VCaP (cell line): ENCODE data around the gene GALNT6.

Source experiments
- H3K27ac ChIP-seq: fragments of 450-650 bp; 2 replicates; pipeline ENCODE4 v1.5.1; 2017
- TF ChIP-seq, protein P1 (sequence below): fragments of 450-650 bp; conservative IDR thresholded peaks from 2 replicates; pipeline ENCODE4 v1.5.1; 2017; ENCODE audit warnings: mild to moderate bottlenecking, moderate library complexity

The GALNT6 gene

DNA sequence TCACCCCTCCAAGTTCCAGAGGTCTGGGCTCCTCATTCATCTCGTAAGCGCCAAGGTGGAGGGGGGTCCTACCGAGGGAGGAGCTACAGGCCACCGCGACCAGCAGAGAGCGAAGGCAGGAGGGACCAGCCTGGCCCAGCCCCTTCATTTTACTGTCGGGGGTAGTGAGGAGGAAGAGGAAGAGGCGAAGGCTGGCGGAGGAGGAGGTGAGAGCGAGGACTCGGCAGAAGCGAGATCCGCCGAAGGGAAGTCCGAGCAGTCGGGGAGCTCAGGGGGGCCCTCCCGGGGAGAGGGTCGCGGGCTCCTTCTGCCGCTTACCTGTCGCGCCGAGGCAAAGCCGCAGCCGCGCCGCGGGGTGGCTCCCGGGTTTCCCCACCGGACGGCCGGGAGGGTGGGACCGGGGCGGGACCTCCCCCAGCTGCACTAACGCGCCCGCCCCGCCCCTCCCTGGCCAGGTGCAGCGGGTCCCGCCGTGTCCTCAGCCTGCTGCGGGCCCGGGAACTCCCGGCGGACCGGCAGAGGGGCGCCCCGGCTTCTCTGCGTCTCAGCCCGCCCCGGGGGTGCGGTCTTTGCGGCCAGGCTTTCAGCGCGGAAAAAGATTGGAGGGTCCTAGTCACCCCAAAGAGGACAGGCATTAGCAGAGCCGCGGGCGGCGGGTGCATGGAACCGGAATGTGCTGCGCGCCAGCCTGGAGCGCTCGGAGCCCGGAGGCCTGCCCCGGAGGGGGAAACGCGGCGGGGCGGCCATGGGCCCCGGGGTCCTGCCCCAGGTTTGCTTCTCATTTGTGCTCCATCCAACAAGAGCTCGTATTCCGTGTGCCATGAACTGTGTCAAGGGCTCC, at the start of gene GALNT6:
GALNT6 (minus strand) TSS at position 124 of the 841 bp plus-strand sequence. CDS start 11,625 bp downstream, outside the sequence.
- peak within 1 kb of the TSS; percentile 49; the same call in 1 of the 2 replicates for H3K27ac ChIP-seq
- TF ChIP-seq, protein P1, sequence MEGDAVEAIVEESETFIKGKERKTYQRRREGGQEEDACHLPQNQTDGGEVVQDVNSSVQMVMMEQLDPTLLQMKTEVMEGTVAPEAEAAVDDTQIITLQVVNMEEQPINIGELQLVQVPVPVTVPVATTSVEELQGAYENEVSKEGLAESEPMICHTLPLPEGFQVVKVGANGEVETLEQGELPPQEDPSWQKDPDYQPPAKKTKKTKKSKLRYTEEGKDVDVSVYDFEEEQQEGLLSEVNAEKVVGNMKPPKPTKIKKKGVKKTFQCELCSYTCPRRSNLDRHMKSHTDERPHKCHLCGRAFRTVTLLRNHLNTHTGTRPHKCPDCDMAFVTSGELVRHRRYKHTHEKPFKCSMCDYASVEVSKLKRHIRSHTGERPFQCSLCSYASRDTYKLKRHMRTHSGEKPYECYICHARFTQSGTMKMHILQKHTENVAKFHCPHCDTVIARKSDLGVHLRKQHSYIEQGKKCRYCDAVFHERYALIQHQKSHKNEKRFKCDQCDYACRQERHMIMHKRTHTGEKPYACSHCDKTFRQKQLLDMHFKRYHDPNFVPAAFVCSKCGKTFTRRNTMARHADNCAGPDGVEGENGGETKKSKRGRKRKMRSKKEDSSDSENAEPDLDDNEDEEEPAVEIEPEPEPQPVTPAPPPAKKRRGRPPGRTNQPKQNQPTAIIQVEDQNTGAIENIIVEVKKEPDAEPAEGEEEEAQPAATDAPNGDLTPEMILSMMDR, result no peak

DNA sequence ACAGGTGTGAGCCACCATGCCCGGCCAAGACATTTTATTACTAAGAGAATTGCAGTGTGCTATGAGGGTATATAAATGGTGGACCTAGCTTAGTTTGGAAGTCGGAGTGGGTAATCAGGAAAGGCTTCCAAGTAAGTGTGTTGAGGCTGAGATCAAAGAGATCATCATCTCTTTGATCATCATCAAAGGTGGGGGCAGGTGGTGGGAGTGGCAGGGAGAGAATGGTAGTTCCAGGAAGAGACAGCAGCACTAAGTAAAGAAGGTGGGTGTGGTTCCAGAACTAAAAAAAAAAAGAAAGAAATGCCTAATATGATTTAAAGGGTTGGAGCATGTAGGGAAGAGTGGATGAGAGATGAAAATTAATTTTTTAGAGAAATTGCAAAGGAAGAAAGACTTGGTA, 48.1 kb upstream of the GALNT6 start:
- TF ChIP-seq, protein P1, result no peak
- no peak overlapping the region for H3K27ac ChIP-seq

DNA sequence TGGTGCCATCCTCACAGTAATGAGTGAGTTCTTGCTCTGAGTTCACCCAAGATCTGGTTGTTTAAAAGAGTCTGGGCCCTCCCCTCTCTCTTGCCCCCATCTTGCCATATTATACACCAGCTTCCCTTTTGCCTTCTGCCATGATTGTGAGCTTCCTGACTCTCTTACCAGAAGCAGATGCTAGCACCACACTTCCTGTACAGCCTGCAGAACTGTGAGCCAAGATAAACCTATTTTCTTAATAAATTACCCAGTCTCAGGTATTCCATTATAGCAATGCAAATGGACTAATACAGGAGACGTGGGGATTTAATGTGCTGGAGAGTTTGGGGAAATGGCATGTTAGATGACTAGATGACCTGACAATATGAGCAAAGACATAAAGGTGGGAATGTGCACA, 46.2 kb upstream of the GALNT6 start:
- H3K27ac ChIP-seq, result no peak overlapping the region
- TF ChIP-seq, protein P1, result no peak

DNA sequence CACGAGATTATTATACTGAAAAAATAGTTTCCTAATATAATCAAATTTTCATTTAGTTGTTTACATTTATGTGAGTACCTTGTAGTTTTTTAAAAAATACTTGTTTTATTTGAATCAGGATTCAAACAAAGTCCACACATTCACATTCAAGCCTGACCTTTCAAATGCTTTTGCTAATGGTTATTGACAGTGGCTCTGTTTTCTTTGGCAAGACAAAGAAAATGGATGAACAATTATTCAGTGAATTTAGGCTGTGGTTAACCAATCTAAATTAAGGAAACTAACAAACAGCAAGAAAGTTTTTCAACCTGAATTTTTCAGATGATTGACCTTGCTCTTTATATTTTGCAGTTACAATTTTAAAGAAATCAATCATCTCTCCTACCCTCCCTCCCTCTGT, 43.1 kb upstream of the GALNT6 start:
- H3K27ac ChIP-seq, result no peak overlapping the region
- TF ChIP-seq, protein P1, result no peak

GRCh38 chr12:51432921-51433320, 41.7 kb upstream of the GALNT6 start:
- no peak overlapping the region for H3K27ac ChIP-seq
- TF ChIP-seq, protein P1, result no peak

GRCh38 chr12:51430196-51430895, 39.1 kb upstream of the GALNT6 start:
- peak overlapping the region; percentile 30 for H3K27ac ChIP-seq

DNA sequence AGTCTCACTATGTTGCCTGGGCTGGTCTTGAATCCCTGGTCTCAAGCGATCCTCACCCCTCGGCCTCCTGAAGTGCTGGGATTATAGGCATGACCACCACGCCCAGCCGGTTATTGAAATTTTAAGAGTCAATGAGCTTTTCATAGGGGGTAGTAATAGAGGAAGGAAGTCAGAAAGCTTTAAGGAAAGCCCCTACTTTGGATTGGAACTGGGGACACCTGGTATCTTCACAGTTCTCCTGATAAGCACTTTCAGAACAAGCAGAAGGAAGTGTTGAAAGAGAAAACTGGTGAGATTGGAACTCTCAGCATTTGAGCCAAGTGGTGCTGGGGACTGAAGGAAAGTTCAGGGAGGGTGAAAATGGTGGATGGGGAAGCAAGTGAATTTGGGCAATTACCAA, 38.5 kb upstream of the GALNT6 start:
- TF ChIP-seq, protein P1, result no peak

More at GRCh38 chr12:51430196-51430895, 39.1 kb upstream of the GALNT6 start:
- TF ChIP-seq, protein P1, result no peak

More for the DNA sequence above, 38.5 kb upstream of the GALNT6 start:
- H3K27ac ChIP-seq, result peak overlapping the region; percentile 30; the same call in 1 of the 2 replicates
